HCT116 (cell line): Measurements from ENCODE around the gene TMCO1. TPM values are rescaled to one million over a fixed set of nuclear protein-coding genes. Genes with fewer than 3 reads are reported as not detected.
A peak's percentile ranks its signal among the peaks of the same experiment; 100 is the strongest.

Experiments used
- ATAC-seq: fragments of 200-7000 bp; cut with Tn5 transposase; 2 replicates; pipeline ENCODE4 v1.9.1; 2020; ENCODE audit warnings: mild to moderate bottlenecking, moderate library complexity
- BruUV-seq: library from RNA; stranded (reverse); fragments of 400-500 nt; replicated peaks from 2 replicates; lab custom pipeline; 2021; lab: Mats Ljungman, UMichigan
- CTCF ChIA-PET: fragments of 300-600 bp; sonication (Branson Sonifier 250); formaldehyde crosslinking; loops from one replicate; lab custom pipeline; 2021; ENCODE audit warnings: antibody characterized with exemption; lab: Charles Lee
- POLR2A ChIA-PET: fragments of 300-600, 350-600 bp; sonication (Branson Sonifier 250); formaldehyde crosslinking; loops from one replicate; lab custom pipeline; 2021; ENCODE audit warnings: antibody characterized with exemption; lab: Charles Lee
- RAD21 ChIA-PET, 2 experiments: fragments of 300-600 bp; sonication (Branson Sonifier 250); formaldehyde crosslinking; loops; one replicate each; lab custom pipeline; 2023; ENCODE audit warnings: low total read pairs in 2 of 2; ENCODE audit not compliant: uncharacterized antibody in 2 of 2, unreplicated experiment in 2 of 2, low non-redundant PET in 1 of 2; lab: Charles Lee
- DNase-seq: peaks from one replicate; pipeline ENCODE4 v3.0.0-alpha.2; 2010; ENCODE audit warnings: low read depth, low spot score
- H2AFZ ChIP-seq: fragments of 200-600 bp; shearing (Covaris generic), sonication (generic); 2 replicates; pipeline ENCODE4 v1.6.1; 2017; ENCODE audit warnings: low read depth, mixed run types, mixed read lengths, antibody characterized with exemption, low read length; ENCODE audit not compliant: poor library complexity, severe bottlenecking
- H3K27ac ChIP-seq: 2 replicates; pipeline ENCODE4 v1.5.1; 2012; ENCODE audit warnings: low read depth, low read length
- H3K27me3 ChIP-seq: fragments of 200-600 bp; sonication (generic); 2 replicates; pipeline ENCODE4 v1.6.1; 2016; ENCODE audit warnings: mixed run types, low read length, mixed read lengths; ENCODE audit not compliant: insufficient read depth
- H3K36me3 ChIP-seq, 2 experiments: fragments of 200-500 bp in 1 of 2; fragments of 200-600 bp in 1 of 2; sonication (Bioruptor generic) in 1 of 2; sonication (generic) in 1 of 2; 2 replicates each; pipeline versions ENCODE4 v1.5.1 to v1.6.1; 2014 to 2016; ENCODE audit warnings: low read length in 2 of 2, inconsistent platforms in 1 of 2, mixed read lengths in 1 of 2, mixed run types in 1 of 2; ENCODE audit not compliant: insufficient read depth in 2 of 2, control insufficient read depth in 1 of 2
- H3K4me1 ChIP-seq, 2 experiments: fragments of 200-600 bp in 1 of 2; sonication (generic) in 1 of 2; 2 replicates each; pipeline versions ENCODE4 v1.5.1 to v1.6.1; 2012 to 2017; ENCODE audit warnings: low read length in 2 of 2, inconsistent platforms in 1 of 2, mild to moderate bottlenecking in 1 of 2, mixed read lengths in 1 of 2, mixed run types in 1 of 2, moderate library complexity in 1 of 2; ENCODE audit not compliant: insufficient read depth in 2 of 2, control insufficient read depth in 1 of 2
- H3K4me2 ChIP-seq: fragments of 200-600 bp; sonication (generic); 2 replicates; pipeline ENCODE4 v1.6.1; 2017; ENCODE audit warnings: mixed run types, low read length, mixed read lengths
- H3K4me3 ChIP-seq, 2 experiments: fragments of 200-600 bp in 1 of 2; sonication (generic) in 1 of 2; replicated peaks in 1 of 2; 2 replicates each; pipeline ENCODE4 v1.5.1; 2011 to 2016; ENCODE audit warnings: low read length in 2 of 2, control low read depth in 1 of 2, low read depth in 1 of 2, mild to moderate bottlenecking in 1 of 2, mixed read lengths in 1 of 2, mixed run types in 1 of 2
- H3K79me2 ChIP-seq: fragments of 200-600 bp; sonication (generic); 2 replicates; pipeline ENCODE4 v1.6.1; 2017; ENCODE audit warnings: mild to moderate bottlenecking, mixed run types, low read length, moderate library complexity, mixed read lengths; ENCODE audit not compliant: insufficient read depth
- H3K9ac ChIP-seq: fragments of 200-600 bp; sonication (generic); 2 replicates; pipeline ENCODE4 v1.6.1; 2016; ENCODE audit warnings: low read length, mixed read lengths
- H3K9me2 ChIP-seq: fragments of 200-600 bp; sonication (generic), shearing (Covaris generic); 2 replicates; pipeline ENCODE4 v1.6.1; 2017; ENCODE audit warnings: mixed run types, mild to moderate bottlenecking, moderate library complexity; ENCODE audit not compliant: insufficient read depth
- H3K9me3 ChIP-seq, 2 experiments: fragments of 200-500 bp in 1 of 2; fragments of 200-600 bp in 1 of 2; sonication (Bioruptor generic) in 1 of 2; sonication (generic) in 1 of 2; 2 replicates each; pipeline ENCODE4 v1.6.1; 2014 to 2017; ENCODE audit warnings: low read length in 2 of 2, mixed read lengths in 2 of 2, inconsistent platforms in 1 of 2, low read depth in 1 of 2, mild to moderate bottlenecking in 1 of 2, mixed run types in 1 of 2, moderate library complexity in 1 of 2; ENCODE audit not compliant: control insufficient read depth in 1 of 2, insufficient read depth in 1 of 2
- H4K20me1 ChIP-seq: fragments of 200-600 bp; sonication (generic), shearing (Covaris generic); 2 replicates; pipeline ENCODE4 v1.6.1; 2017; ENCODE audit warnings: mixed run types, mild to moderate bottlenecking, moderate library complexity; ENCODE audit not compliant: insufficient read depth
- ATF3 ChIP-seq: IDR thresholded peaks from 2 replicates; pipeline ENCODE4 v1.6.1; 2012
- CTCF ChIP-seq, 3 experiments: fragments of 200-600 bp in 1 of 3; sonication (generic) in 1 of 3; IDR thresholded peaks in 2 of 3; conservative IDR thresholded peaks in 1 of 3; 2 replicates each; pipeline ENCODE4 v1.5.1; 2012 to 2017; ENCODE audit warnings: low read depth in 2 of 3, low read length in 2 of 3, antibody characterized with exemption in 1 of 3, borderline replicate concordance in 1 of 3, control low read depth in 1 of 3, mild to moderate bottlenecking in 1 of 3, mixed read lengths in 1 of 3, mixed run types in 1 of 3, moderate library complexity in 1 of 3; ENCODE audit not compliant: insufficient read depth in 1 of 3
- EGR1 ChIP-seq: IDR thresholded peaks from 2 replicates; pipeline ENCODE4 v1.6.1; 2012; ENCODE audit warnings: low read depth
- ELF1 ChIP-seq: IDR thresholded peaks from 2 replicates; pipeline ENCODE4 v1.6.1; 2012; ENCODE audit warnings: low read depth, borderline replicate concordance
- EZH2 ChIP-seq: fragments of 200-600 bp; sonication (generic); IDR thresholded peaks from 2 replicates; pipeline ENCODE4 v1.6.1; 2017; ENCODE audit warnings: antibody characterized with exemption, mixed run types
- FOSL1 ChIP-seq: IDR thresholded peaks from 2 replicates; pipeline ENCODE4 v1.6.1; 2012; ENCODE audit warnings: low read depth
- JUND ChIP-seq: IDR thresholded peaks from 2 replicates; pipeline ENCODE4 v1.6.1; 2012
- MAX ChIP-seq: IDR thresholded peaks from 2 replicates; pipeline ENCODE4 v1.6.1; 2012
- POLR2AphosphoS5 ChIP-seq: IDR thresholded peaks from 2 replicates; pipeline ENCODE4 v1.6.1; 2011; ENCODE audit warnings: mild to moderate bottlenecking, low read depth, low read length, moderate library complexity
- RAD21 ChIP-seq: IDR thresholded peaks from 2 replicates; pipeline ENCODE4 v1.6.1; 2012; ENCODE audit warnings: low read depth, mild to moderate bottlenecking
- SIN3A ChIP-seq: IDR thresholded peaks from 2 replicates; pipeline ENCODE4 v1.6.1; 2012; ENCODE audit warnings: low read depth
- SP1 ChIP-seq: IDR thresholded peaks from 2 replicates; pipeline ENCODE4 v1.6.1; 2012; ENCODE audit warnings: low read depth
- TCF7L2 ChIP-seq: IDR thresholded peaks from 2 replicates; pipeline ENCODE4 v1.7.0; 2011; ENCODE audit warnings: borderline replicate concordance, inconsistent platforms; ENCODE audit not compliant: insufficient read depth, insufficient read length; ENCODE audit errors: extremely low read depth
- YY1 ChIP-seq: IDR thresholded peaks from 2 replicates; pipeline ENCODE4 v1.6.1; 2011; ENCODE audit warnings: low read length, low read depth, moderate library complexity, mild to moderate bottlenecking; ENCODE audit not compliant: insufficient replicate concordance; ENCODE audit errors: extremely low read depth
- ZFX ChIP-seq: fragments of 450-650 bp; IDR thresholded peaks from 2 replicates; pipeline ENCODE4 v1.6.1; 2017
- intact Hi-C: fragments of 100-400 bp; cut with micrococcal nuclease; formaldehyde crosslinking; loops from 2 replicates; pipeline ENCODE4 v1.10.0; 2022
- total RNA-seq: library from RNA; stranded (reverse); gene quantifications from one replicate; pipeline ENCODE4 v1.2.1, GENCODE V29; 2021; ENCODE audit not compliant: unreplicated experiment

Gene TMCO1
- total RNA-seq, 1 experiment from 2014 or later = 61.2 TPM

- peak overlapping the region; percentile 26; the same call in 1 of the 2 replicates for H3K9ac ChIP-seq
- H3K36me3 ChIP-seq = no peaks in the 10 kb centered on the region
- H3K4me2 ChIP-seq = peak overlapping the region; percentile 54
- CTCF ChIA-PET = no interaction called here
- H3K9me3 ChIP-seq = no peaks in the 10 kb centered on the region
- no TSS peak for BruUV-seq
- no peak for TF ChIP-seq MAX
- no peak for TF ChIP-seq SP1
- no peak for TF ChIP-seq RAD21
- TF ChIP-seq JUND = no peak
- no peak for TF ChIP-seq TCF7L2
- no peak for TF ChIP-seq CTCF (IDR thresholded peaks at IDR 0.05 in 2 of 3, conservative IDR thresholded peaks at IDR 0.05 in 1 of 3; ENCODE audit: borderline replicate concordance in 1 of 3, insufficient read depth in 1 of 3, low read depth in 2 of 3, low read length in 2 of 3)
- no peak for TF ChIP-seq ELF1
- TF ChIP-seq ZFX = no peak
- no peaks in the 10 kb centered on the region for H3K9me2 ChIP-seq
- no peak for ATAC-seq
- RAD21 ChIA-PET = no interaction called here
- no peak for DNase-seq
- peaks cover 8 to 32% of the 10 kb centered on the region in 2 experiments; a peak in 3 of 4 replicates for H3K4me1 ChIP-seq
- no peaks in the 10 kb centered on the region for H4K20me1 ChIP-seq
- POLR2A ChIA-PET = no interaction called here
- H3K27me3 ChIP-seq = no peaks in the 10 kb centered on the region
- H3K79me2 ChIP-seq = peaks cover 25% of the 10 kb centered on the region
- no peak overlapping the region for H2AFZ ChIP-seq
- intact Hi-C loops = no loop called here
- peak overlapping the region; percentile 35; the same call in 1 of the 2 replicates for H3K27ac ChIP-seq
- H3K4me3 ChIP-seq = no peak overlapping the region; a peak in 1 of 4 replicates
These were observed 4.1 kb upstream of the TMCO1 start for GRCh38 chr1:165772739-165773138.

- no TSS peak for BruUV-seq
- no peaks in the 10 kb centered on the region for H3K27me3 ChIP-seq
- RAD21 ChIA-PET = no interaction called here
- ATAC-seq (no peak), DNase-seq (no peak)
- POLR2A ChIA-PET = no interaction called here
- no peaks in the 10 kb centered on the region for H3K9me2 ChIP-seq
- intact Hi-C loops = no loop called here
- H3K4me3 ChIP-seq = no peak overlapping the region
- H3K27ac ChIP-seq = no peak overlapping the region
- no peak overlapping the region for H3K4me2 ChIP-seq
- CTCF ChIA-PET = no interaction called here
- H3K79me2 ChIP-seq = peaks cover 30% of the 10 kb centered on the region
- H3K9me3 ChIP-seq = no peaks in the 10 kb centered on the region
- H3K36me3 ChIP-seq = peaks cover 11 to 17% of the 10 kb centered on the region in 2 experiments
- no peak overlapping the region for H3K9ac ChIP-seq
- peaks cover 2 to 7% of the 10 kb centered on the region in 2 experiments; a peak in 1 of 4 replicates for H3K4me1 ChIP-seq
- H2AFZ ChIP-seq = no peak overlapping the region
- TF ChIP-seq YY1 (no peak), SIN3A (no peak), EGR1 (no peak), POLR2AphosphoS5 (no peak), ATF3 (no peak), EZH2 (no peak), MAX (no peak), FOSL1 (no peak), JUND (no peak)
- H4K20me1 ChIP-seq = no peaks in the 10 kb centered on the region
These were observed 4.4 kb downstream of the TMCO1 start for GRCh38 chr1:165764277-165764676.
